ENCODE results near the gene SLC25A45. TPM values are rescaled to one million over a fixed set of nuclear protein-coding genes. Genes with fewer than 3 reads are reported as not detected.

The SLC25A45 gene
- total RNA-seq, 4 donors from 2014 or later = 1.8 to 8.0 (median 5.3) TPM

DNA sequence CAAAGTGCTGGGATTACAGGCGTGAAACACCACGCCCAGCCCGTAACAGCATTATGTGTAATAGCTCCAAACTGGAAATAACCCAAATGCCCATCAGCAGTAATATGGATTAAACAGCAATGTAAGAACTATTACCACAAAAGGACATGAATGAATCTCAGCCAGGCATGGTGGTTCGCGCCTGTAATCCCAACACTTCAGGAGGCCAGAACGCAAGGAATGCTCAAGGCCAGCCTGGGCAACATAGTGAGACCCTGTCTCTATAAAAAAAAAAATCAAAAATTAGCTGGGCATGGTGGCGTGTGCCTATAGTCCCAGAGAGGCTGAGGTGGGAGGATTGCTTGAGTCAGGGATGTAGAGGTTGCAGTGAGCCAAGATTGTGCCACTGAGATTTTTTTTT is 51.9 kb downstream of the SLC25A45 start:
- no peak for DNase-seq (ENCODE audit: low spot score in 2 of 2)
- 44 to 50% methylated on average over 7 of the region's 7 CpGs for WGBS, 2 donors

DNA sequence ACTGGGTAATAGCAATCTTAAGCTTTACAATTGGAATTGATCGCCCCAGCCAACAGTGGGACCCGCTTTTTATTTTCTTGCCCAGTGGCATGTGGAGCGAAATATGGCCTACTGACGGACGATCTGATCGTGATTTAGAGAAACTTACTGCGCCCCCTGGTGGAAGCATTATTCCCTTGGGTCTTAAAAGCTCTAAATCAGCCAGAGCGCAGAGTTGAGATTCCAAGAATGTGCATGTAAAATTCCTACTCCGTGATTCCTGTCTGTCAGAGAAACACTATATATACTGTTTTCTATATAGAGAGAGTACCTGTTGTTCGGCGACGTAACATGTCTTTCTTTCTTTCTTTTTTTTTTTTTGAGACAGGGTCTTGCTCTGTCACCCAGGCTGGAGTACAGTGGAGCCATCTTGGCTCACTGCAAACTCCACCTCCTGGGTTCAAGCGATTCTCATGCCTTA is 52.5 kb downstream of the SLC25A45 start:
- no peak overlapping the region for H3K4me3 ChIP-seq (ENCODE audit: low read depth, poor library complexity, severe bottlenecking)
- TF ChIP-seq, protein P1, sequence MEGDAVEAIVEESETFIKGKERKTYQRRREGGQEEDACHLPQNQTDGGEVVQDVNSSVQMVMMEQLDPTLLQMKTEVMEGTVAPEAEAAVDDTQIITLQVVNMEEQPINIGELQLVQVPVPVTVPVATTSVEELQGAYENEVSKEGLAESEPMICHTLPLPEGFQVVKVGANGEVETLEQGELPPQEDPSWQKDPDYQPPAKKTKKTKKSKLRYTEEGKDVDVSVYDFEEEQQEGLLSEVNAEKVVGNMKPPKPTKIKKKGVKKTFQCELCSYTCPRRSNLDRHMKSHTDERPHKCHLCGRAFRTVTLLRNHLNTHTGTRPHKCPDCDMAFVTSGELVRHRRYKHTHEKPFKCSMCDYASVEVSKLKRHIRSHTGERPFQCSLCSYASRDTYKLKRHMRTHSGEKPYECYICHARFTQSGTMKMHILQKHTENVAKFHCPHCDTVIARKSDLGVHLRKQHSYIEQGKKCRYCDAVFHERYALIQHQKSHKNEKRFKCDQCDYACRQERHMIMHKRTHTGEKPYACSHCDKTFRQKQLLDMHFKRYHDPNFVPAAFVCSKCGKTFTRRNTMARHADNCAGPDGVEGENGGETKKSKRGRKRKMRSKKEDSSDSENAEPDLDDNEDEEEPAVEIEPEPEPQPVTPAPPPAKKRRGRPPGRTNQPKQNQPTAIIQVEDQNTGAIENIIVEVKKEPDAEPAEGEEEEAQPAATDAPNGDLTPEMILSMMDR (IDR thresholded peaks at IDR 0.05) = no peak
- no peak for TF ChIP-seq POLR2A (IDR thresholded peaks at IDR 0.05)
- DNase-seq (ENCODE audit: low spot score in 2 of 2) = peak; percentile 94 to 97
- intact Hi-C loops (cut with DNase I; ENCODE audit: low total_unique reads) = no loop called here
- 3 to 5% methylated on average over 13 of the region's 13 CpGs for whole genome bisulfite sequencing, 2 donors

More for the DNA sequence above, 51.9 kb downstream of the SLC25A45 start:
- TF ChIP-seq POLR2A (IDR thresholded peaks at IDR 0.05) = no peak
- TF ChIP-seq, protein P1 (IDR thresholded peaks at IDR 0.05) = no peak
- H3K4me3 ChIP-seq (ENCODE audit: low read depth, poor library complexity, severe bottlenecking) = no peak overlapping the region
- intact Hi-C loops (cut with DNase I; ENCODE audit: low total_unique reads) = no loop called here

DNA sequence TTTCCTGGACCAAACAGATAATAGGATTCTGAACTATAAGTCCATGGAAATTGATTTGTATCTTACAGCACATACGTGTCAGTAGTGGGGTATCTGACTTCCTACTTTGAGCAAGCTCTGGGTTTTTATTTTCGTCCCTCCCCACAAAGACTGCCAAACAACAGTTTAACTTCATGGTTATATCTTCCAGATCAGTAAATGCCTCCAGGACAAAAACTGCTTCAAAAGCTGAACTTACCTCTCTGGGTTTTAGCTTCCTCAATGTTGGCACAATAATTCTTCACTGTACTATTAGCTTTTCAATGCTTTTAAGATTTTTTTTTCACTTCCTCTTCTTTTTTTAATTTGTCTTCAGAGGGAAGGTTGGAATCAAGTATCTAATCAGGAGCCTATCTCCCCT is 53.0 kb downstream of the SLC25A45 start:
- no peak for TF ChIP-seq POLR2A (IDR thresholded peaks at IDR 0.05)
- TF ChIP-seq, protein P1 (IDR thresholded peaks at IDR 0.05) = no peak
- H3K4me3 ChIP-seq (ENCODE audit: low read depth, poor library complexity, severe bottlenecking) = no peak overlapping the region

DNA sequence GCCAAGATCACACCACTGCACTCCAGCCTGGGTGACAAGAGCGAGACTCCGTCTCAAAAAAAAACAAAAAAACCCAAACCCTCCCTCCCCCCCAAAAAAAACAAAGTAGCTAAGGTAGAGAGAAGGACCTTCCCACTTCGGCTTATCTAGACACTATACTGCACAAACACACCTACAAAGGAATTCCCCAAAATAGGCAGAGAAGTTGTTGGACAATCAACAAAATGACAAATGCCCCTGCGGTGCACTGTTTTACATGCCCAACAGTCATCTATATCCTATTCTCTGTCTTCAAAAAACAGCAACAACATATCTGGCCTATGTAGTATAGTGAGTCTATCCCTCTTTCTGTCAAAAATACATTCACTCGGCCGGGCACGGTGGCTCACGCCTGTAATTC is 55.4 kb downstream of the SLC25A45 start:
- no peak for DNase-seq (ENCODE audit: low spot score in 2 of 2)
- TF ChIP-seq POLR2A (IDR thresholded peaks at IDR 0.05) = no peak
- WGBS, 2 donors = 91 to 94% methylated on average over 8 of the region's 8 CpGs
- H3K4me3 ChIP-seq (ENCODE audit: low read depth, poor library complexity, severe bottlenecking) = no peak overlapping the region
- intact Hi-C loops (cut with DNase I; ENCODE audit: low total_unique reads) = no loop called here

More for the DNA sequence above, 53.0 kb downstream of the SLC25A45 start:
- 13 to 17% methylated on average over 2 of the region's 2 CpGs for WGBS, 2 donors
- intact Hi-C loops (cut with DNase I; ENCODE audit: low total_unique reads) = no loop called here
- no peak for DNase-seq (ENCODE audit: low spot score in 2 of 2)

DNA sequence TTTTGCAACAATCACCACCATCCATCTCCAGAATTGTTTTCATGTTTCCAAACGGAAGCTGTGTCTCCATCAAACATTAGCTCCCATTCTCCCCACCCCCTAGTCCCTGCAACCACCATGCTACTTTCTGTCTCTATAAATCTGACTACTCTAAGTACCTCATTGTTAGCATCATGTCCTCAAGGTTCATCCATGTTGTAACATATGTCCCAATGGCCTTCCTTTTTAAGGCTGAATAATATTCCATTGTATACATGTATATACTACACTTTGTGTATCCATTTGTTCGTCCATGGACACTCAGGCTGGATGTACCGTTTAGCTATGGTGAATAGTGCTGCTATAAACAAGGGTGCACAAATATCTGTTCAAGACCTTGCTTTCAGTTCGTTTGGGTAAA is 57.0 kb downstream of the SLC25A45 start:
- 87 to 88% methylated on average over 4 of the region's 4 CpGs for WGBS, 2 donors
- intact Hi-C loops (cut with DNase I; ENCODE audit: low total_unique reads) = no loop called here
- TF ChIP-seq POLR2A (IDR thresholded peaks at IDR 0.05) = no peak
- TF ChIP-seq, protein P1 (IDR thresholded peaks at IDR 0.05) = no peak
- DNase-seq (ENCODE audit: low spot score in 2 of 2) = no peak
- no peak overlapping the region for H3K4me3 ChIP-seq (ENCODE audit: low read depth, poor library complexity, severe bottlenecking)

Other genes with a start within 250 kb of the SLC25A45 start
- gene SYVN1, start 248.1 kb downstream of the SLC25A45 start, total RNA-seq = 10 to 100 TPM; 21.9 to 60.3 (median 47.8) TPM
- gene SPDYC, start 212.4 kb downstream of the SLC25A45 start, total RNA-seq = not detected
- gene CAPN1, start 200.7 kb downstream of the SLC25A45 start, total RNA-seq = 100 to 1,000 TPM; 284 to 464 (median 363) TPM
- gene POLA2, start 120.7 kb downstream of the SLC25A45 start, total RNA-seq = 10 to 100 TPM in 1 of 4 donors, 1 to 10 TPM in 3; 6.7 to 11.2 (median 7.6) TPM
- gene CDC42EP2, start 67.8 kb downstream of the SLC25A45 start, total RNA-seq = 1 to 10 TPM in 3 of 4 donors, not detected in 1; 2.5 to 4.2 (median 3.4) TPM
- 10 to 100 TPM; 20.6 to 36.4 (median 26.1) TPM for gene DPF2, start 48.8 kb downstream of the SLC25A45 start, total RNA-seq
- gene TIGD3, start 27.9 kb downstream of the SLC25A45 start, total RNA-seq = under 1 TPM in 3 of 4 donors, not detected in 1; 0.19 to 0.26 (median 0.20) TPM
- 100 to 1,000 TPM in 2 of 4 donors, 10 to 100 TPM in 2; 81.8 to 135 (median 112) TPM for gene FRMD8, start 4.0 kb upstream of the SLC25A45 start, total RNA-seq
- 100 to 1,000 TPM; 147 to 645 (median 301) TPM for gene NEAT1, start 40.2 kb upstream of the SLC25A45 start, total RNA-seq
- gene MALAT1, start 116.4 kb upstream of the SLC25A45 start, total RNA-seq = over 10,000 TPM in 1 of 4 donors, 1,000 to 10,000 TPM in 3; 5,806 to 14,299 (median 7,416) TPM
- 100 to 1,000 TPM in 1 of 4 donors, 10 to 100 TPM in 3; 73.1 to 103 (median 89.5) TPM for gene SCYL1, start 142.4 kb upstream of the SLC25A45 start, total RNA-seq
- 100 to 1,000 TPM in 2 of 4 donors, 10 to 100 TPM in 2; 71.9 to 113 (median 100) TPM for gene LTBP3, start 175.7 kb upstream of the SLC25A45 start, total RNA-seq
- gene ZNRD2, start 187.8 kb upstream of the SLC25A45 start, total RNA-seq = 10 to 100 TPM; 41.9 to 62.9 (median 50.6) TPM
- 10 to 100 TPM; 57.8 to 73.3 (median 61.2) TPM for gene FAM89B, start 189.9 kb upstream of the SLC25A45 start, total RNA-seq
- gene EHBP1L1, start 193.4 kb upstream of the SLC25A45 start, total RNA-seq = 10 to 100 TPM; 40.5 to 71.0 (median 57.3) TPM
- gene KCNK7, start 213.2 kb upstream of the SLC25A45 start, total RNA-seq = 100 to 1,000 TPM; 168 to 197 (median 184) TPM
- 10 to 100 TPM; 31.6 to 40.0 (median 39.1) TPM for gene MAP3K11, start 231.6 kb upstream of the SLC25A45 start, total RNA-seq
- 10 to 100 TPM; 24.1 to 44.1 (median 34.4) TPM for gene PCNX3, start 233.1 kb upstream of the SLC25A45 start, total RNA-seq